ENCODE results near the gene RERG.

Gene RERG

GRCh38 chr12:15154103-15154502 lies 67.1 kb downstream of the RERG start:
- Histone ChIP-seq H3K9ac (no peak overlapping the region), H3K27me3 (ENCODE audit: control insufficient read depth, insufficient read depth, low read length) (no peaks in the 10 kb centered on the region), H3K79me2 (no peaks in the 10 kb centered on the region), H3K9me3 (ENCODE audit: control insufficient read depth, low read length) (no peaks in the 10 kb centered on the region), H2AFZ (no peak overlapping the region), H3K4me3 (ENCODE audit: low read depth, low read length) (no peak overlapping the region), H3K36me3 (ENCODE audit: control insufficient read depth, insufficient read depth, low read length) (no peaks in the 10 kb centered on the region), H3K4me1 (peaks cover 26% of the 10 kb centered on the region), H3K27ac (peak overlapping the region; percentile 52), H3K4me2 (ENCODE audit: low read length) (no peak overlapping the region)
- no peak for TF ChIP-seq CTCF (IDR thresholded peaks at IDR 0.05)

- Histone ChIP-seq H3K36me3 (ENCODE audit: control insufficient read depth, insufficient read depth, low read length) (no peaks in the 10 kb centered on the region), H3K79me2 (no peaks in the 10 kb centered on the region), H2AFZ (peak overlapping the region; percentile 23), H3K4me3 (ENCODE audit: low read depth, low read length) (no peak overlapping the region), H3K27me3 (ENCODE audit: control insufficient read depth, insufficient read depth, low read length) (no peaks in the 10 kb centered on the region), H3K9me3 (ENCODE audit: control insufficient read depth, low read length) (no peaks in the 10 kb centered on the region), H3K9ac (no peak overlapping the region), H3K4me1 (peaks cover 26% of the 10 kb centered on the region), H3K4me2 (ENCODE audit: low read length) (peak overlapping the region; percentile 27), H3K27ac (peak overlapping the region; percentile 52)
- TF ChIP-seq CTCF (IDR thresholded peaks at IDR 0.05) = no peak
Measured at GRCh38 chr12:15152868-15153267, 68.3 kb downstream of the RERG start.

GRCh38 chr12:15152456-15152855 lies 68.8 kb downstream of the RERG start:
- H3K27ac ChIP-seq = peak overlapping the region; percentile 52
- no peak overlapping the region for H3K9ac ChIP-seq
- H3K9me3 ChIP-seq (ENCODE audit: control insufficient read depth, low read length) = no peaks in the 10 kb centered on the region
- H3K79me2 ChIP-seq = no peaks in the 10 kb centered on the region
- no peaks in the 10 kb centered on the region for H3K36me3 ChIP-seq (ENCODE audit: control insufficient read depth, insufficient read depth, low read length)
- peak overlapping the region; percentile 36 for H2AFZ ChIP-seq
- no peaks in the 10 kb centered on the region for H3K27me3 ChIP-seq (ENCODE audit: control insufficient read depth, insufficient read depth, low read length)
- peak; percentile 32 for TF ChIP-seq CTCF (IDR thresholded peaks at IDR 0.05)
- H3K4me3 ChIP-seq (ENCODE audit: low read depth, low read length) = no peak overlapping the region
- no peak overlapping the region for H3K4me2 ChIP-seq (ENCODE audit: low read length)
- H3K4me1 ChIP-seq = peaks cover 26% of the 10 kb centered on the region

- Histone ChIP-seq H3K79me2 (no peaks in the 10 kb centered on the region), H3K27ac (peak overlapping the region; percentile 52), H3K4me3 (ENCODE audit: low read depth, low read length) (no peak overlapping the region), H3K4me2 (ENCODE audit: low read length) (no peak overlapping the region), H2AFZ (no peak overlapping the region), H3K27me3 (ENCODE audit: control insufficient read depth, insufficient read depth, low read length) (no peaks in the 10 kb centered on the region), H3K4me1 (peaks cover 22% of the 10 kb centered on the region), H3K36me3 (ENCODE audit: control insufficient read depth, insufficient read depth, low read length) (no peaks in the 10 kb centered on the region), H3K9ac (no peak overlapping the region), H3K9me3 (ENCODE audit: control insufficient read depth, low read length) (no peaks in the 10 kb centered on the region)
- peak; percentile 67 for TF ChIP-seq CTCF (IDR thresholded peaks at IDR 0.05)
Measured at GRCh38 chr12:15151161-15152091, 69.8 kb downstream of the RERG start.

Data from parathyroid adenoma (tissue), 2 donors.